HG03442 (cell line): ENCODE results near the gene HOXA6.

Experiments
- ATAC-seq: cut with Tn5 transposase; IDR thresholded peaks from one replicate; pipeline ENCODE4 v1.9.1; 2021; ENCODE audit warnings: mild to moderate bottlenecking, moderate library complexity; ENCODE audit not compliant: unreplicated experiment

Gene HOXA6

GRCh38 chr7:27112361-27112760 is 35.2 kb downstream of the HOXA6 start:
- ATAC-seq = no peak

- no peak for ATAC-seq
Observed at GRCh38 chr7:27111751-27112277, 35.8 kb downstream of the HOXA6 start.

- ATAC-seq = no peak
Observed at GRCh38 chr7:27111042-27111750, 36.4 kb downstream of the HOXA6 start.

DNA sequence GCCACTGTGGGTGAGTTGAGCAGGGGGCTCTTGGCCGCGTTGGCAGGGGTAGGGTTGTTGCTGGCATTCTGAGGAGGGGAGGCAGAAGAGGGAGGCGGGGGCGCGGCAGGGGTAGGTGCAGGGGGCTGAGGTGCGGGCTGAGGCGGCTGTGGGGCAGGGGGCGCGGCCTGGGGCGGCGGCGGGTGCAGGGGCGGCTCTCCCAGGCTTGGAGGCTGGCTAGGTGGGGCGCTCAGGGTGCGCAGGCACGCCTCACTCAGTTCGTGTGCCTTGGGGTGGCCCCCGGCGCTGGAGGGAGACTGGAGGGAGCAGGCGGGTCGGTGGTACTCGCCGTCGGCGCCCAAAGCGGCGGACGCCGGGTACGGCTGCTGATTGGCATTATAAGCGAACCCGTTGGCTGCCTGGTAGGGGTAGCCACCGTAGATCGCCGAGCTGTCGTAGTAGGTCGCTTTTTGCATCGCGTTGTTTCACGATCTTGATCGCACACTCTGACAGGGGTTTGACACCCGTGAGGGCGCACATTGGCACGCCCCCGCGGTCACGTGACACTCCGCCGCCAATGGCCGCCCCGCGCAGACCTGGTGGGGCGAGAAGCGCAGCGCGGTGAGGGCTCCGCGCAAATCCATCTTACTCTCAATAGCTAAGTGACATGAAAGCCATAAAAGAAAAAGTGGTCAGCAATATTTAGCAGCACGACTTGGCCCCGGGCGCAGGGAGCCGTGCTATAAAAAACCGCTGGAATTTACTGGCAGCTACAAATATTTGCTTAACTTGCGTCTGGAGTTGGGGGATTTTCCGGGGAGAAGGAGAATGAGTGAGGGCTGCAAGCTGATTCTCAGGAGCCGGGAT is 37.2 kb downstream of the HOXA6 start:
- no peak for ATAC-seq

DNA sequence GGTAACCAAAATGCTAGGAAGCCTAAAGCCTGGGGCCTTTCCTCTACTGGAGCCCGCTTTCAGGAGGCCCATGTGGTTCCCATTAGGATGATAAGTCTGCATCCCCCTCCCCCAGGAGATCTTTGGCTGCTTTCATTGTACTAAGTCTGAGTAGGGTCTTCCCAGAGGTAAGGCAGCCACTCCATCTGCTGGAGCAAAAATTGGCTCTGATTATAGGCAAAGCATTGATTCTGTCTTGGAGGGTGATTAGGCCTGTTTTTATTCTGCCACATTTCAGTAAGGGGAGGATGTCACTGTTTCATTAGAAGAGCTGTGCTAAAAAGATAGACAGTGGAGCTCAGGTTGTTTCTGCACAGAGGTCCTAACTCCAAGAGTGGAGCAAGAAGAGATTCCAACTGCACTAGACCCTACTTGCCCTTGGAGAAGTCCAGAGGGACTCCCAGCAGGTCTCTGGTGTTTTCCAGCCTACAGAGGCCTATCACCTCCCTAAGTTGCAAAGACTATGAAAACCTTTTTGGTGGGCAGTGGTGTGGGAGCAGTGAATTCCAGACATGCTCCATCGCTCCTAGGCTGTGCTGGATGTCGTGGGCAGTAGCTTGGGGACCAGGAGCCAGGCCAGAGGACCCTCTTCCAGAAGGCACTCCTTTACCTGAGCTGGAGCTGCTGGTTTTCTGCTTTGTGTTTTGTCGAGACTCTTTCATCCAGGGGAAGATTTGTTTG is 37.9 kb downstream of the HOXA6 start:
- ATAC-seq = no peak

- ATAC-seq = no peak
Observed at GRCh38 chr7:27108390-27109127, 39.0 kb downstream of the HOXA6 start.

DNA sequence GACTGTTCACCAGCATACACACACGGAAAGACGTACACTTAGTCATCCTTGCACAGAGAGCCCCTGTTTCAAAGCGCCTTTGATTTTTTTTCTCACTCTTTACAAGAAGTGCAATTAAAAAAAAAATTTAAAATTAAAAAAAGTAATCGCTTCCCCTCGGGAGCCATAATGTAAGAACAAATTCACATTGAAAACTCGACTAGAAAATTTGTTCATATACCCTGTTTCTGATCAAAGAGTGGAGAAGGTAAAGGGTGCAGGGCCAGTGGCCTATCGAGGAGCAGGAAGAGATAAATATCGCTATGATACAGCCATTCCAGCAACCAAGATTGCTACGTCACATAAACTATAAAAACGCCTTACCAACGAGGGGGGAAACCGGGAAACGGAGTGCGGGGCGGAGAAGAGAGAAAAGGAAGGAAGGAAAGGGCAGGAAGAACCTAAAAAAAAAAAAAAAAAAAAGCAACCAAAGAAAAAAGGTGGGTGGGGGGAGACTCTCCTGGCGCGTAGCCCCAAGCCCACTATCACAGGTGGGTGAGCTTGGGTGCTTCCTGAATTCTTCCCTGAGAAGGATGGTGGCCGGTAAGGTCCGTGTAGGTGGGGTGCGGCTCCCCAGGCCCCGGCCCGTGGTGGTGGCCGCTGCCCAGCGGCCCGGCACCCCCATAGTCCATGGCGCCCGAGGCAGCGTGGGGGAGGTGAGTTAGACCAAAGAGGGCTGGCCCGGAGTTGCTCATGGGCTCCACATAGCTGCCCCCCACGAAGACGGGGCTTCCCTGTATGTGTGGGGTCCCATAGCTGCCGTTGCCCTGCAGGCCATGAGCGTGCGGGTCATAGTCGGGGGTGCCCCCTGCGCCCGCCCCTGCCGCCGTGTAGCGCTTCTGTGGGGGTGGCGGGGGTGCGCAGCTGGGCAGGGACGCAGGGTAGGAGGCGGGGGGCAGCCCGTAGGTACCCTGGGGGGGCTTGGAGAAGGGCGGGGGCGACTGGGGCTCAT is 39.9 kb downstream of the HOXA6 start:
- ATAC-seq = no peak

DNA sequence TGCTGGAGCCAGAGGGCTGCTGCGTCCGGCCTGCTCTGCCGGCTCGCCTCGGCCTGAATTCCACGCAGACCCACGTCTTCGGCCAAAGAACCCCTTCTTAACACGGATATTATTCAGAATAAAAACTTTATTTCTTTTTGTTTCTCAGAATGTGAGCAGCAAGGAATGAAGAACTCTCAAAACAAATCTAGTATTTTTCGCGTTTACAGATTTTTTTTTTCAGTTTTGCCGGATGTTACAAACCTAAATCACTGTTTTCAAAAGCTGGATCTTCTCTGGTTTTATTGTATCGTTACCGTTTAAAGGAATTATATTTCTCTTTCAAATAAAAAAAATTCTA is 40.7 kb downstream of the HOXA6 start:
- ATAC-seq = no peak

DNA sequence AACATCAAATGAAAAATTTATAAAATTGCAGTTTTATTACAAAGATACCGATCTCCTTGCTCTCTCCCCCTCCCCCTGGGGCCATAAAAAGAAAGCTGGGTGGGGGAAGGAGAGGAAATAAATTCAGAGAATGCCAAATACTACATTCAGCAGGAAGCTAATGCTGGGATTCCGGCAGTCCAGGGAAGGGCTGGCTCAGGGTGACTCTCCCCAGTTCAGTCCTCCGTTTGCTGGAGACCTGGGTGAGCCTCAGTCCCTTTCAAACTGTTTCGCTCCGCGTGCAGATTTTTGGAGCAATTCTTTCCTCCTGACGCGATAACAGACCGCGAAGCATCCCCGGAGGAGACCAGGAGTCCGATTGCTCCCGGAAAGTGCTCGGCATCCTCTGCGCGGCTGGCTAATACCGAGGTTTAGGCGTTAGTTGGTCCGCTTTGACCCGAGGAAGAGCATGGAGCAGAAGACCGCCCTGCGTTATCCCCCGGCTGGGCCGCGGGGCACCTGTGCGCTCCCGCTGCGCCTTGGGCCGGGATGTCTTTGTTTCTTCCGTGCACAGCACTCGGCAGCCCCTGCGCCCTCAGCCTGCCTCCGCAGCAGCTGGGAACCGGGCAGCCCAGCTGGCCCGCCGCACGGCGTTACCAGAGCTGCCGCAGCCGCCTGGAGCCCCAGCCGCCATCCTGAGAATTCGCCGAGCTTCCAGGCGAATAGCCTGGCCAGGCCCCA is 41.2 kb downstream of the HOXA6 start:
- no peak for ATAC-seq

DNA sequence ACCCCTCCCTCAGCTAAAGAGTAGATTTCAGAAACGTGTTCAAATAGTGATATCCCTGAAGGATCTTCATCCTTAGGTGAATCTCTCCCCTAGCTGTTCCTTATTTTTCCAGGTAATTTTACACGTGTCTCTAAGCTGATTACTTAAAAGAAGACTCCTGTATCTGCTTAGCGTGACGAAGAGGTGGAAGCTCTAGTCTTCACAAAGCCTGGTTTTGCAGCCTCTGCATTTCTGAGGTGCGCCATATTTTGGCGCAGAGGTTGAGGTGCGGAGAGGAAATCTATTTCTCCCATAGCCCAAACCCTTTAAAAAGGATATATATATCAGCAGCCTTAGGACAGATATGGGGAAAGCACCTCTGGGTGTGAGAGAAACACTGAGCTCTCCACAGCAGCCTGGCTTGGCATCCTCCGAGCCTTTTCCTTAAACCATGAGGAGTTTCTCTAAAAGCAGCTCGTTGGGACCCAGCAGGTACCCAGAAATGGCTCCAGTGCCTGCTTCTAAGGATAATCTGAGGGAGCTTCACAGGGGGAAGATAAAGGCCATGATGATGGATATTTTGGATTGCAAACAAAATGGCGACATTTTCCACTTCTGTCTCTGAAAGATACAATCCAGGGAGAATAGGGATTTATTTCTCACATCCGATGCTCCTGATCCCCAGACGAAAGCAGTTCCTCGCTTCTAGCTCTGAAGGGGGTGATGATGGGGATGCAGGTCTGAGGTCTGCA is 42.1 kb downstream of the HOXA6 start:
- ATAC-seq = no peak

GRCh38 chr7:27104341-27105058 is 43.1 kb downstream of the HOXA6 start:
- ATAC-seq = no peak

GRCh38 chr7:27103489-27104226 is 43.9 kb downstream of the HOXA6 start:
- no peak for ATAC-seq

GRCh38 chr7:27102581-27103442 is 44.8 kb downstream of the HOXA6 start, which contains the start of gene HOXA2:
TSS of gene HOXA2 (minus strand) at chr7:27102683. CDS start at chr7:27102500, 183 bp downstream.
- no peak for ATAC-seq

DNA sequence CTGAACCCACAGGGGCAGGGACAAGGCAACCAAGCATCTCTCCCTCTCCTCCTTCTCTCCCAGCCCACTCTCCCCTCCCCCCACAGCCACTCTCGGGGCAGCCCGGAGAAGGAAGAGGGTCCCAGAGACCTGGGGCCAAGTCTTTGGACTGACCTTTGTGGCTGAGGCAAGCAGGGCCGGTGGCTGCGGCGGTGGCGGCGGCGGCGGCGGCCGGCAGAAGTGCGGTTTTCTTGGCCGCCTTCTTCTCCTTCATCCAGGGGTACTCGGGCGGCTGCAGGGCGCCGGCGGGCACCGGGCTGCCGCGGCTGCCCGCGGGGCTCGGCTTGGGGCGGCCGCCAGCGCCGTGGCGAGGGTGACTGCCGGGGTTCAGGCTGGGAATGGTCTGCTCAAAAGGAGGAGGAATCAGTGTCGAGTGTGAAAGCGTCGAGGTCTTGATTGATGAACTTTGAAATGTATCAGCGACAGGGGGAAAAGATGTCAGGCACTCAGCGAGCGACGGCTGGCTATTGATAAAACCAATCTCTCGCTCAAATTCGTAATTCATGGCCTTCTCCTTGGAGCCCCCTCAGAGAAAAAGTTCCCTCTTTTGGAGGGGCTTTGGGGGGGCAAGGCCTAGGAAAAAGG is 45.5 kb downstream of the HOXA6 start:
- ATAC-seq = no peak

- ATAC-seq = no peak
Observed at GRCh38 chr7:27101171-27101956, 46.2 kb downstream of the HOXA6 start.
